HFFc6 (cell line): ENCODE results near the gene FARP1. TPM values are rescaled to one million over a fixed set of nuclear protein-coding genes. Genes with fewer than 3 reads are reported as not detected.
A peak's percentile ranks its signal among the peaks of the same experiment; 100 is the strongest.

ENCODE experiments used
- DNase-seq: peaks from one replicate; pipeline ENCODE4 v3.0.0-alpha.2; 2018
- H3K27ac Mint-ChIP-seq: 2 replicates; pipeline ENCODE4 v1.8.0; 2020; ENCODE audit warnings: mild to moderate bottlenecking, mixed read lengths
- H3K27me3 Mint-ChIP-seq: 2 replicates; pipeline ENCODE4 v1.8.0; 2021; ENCODE audit warnings: mild to moderate bottlenecking, moderate library complexity, mixed read lengths; ENCODE audit not compliant: insufficient read depth
- H3K36me3 Mint-ChIP-seq: 2 replicates; pipeline ENCODE4 v1.8.0; 2021; ENCODE audit warnings: low read depth, mixed read lengths
- H3K4me1 Mint-ChIP-seq: 2 replicates; pipeline ENCODE4 v1.8.0; 2020; ENCODE audit warnings: low read depth, mixed read lengths
- H3K4me3 Mint-ChIP-seq: 2 replicates; pipeline ENCODE4 v1.8.0; 2020; ENCODE audit warnings: mild to moderate bottlenecking, moderate library complexity, mixed read lengths
- H3K9me3 Mint-ChIP-seq: 2 replicates; pipeline ENCODE4 v1.8.0; 2020; ENCODE audit warnings: mild to moderate bottlenecking, mixed read lengths
- CTCF ChIP-seq: fragments of 200-600 bp; sonication (generic); IDR thresholded peaks from 2 replicates; pipeline ENCODE4 v1.5.0; 2021; ENCODE audit warnings: antibody characterized with exemption, mild to moderate bottlenecking
- total RNA-seq, 6 experiments: library from RNA; stranded (reverse); fragmentation: NEBNext Ultra II Directional; extraction: Animal tissue kit (Norgen Biotek cat#: 25700); gene quantifications; 2 replicates in 1 of 6; 3 replicates in 5 of 6; pipeline ENCODE4 v1.2.3, GENCODE V29; 2021

The FARP1 gene
- total RNA-seq, 6 experiments from 2014 or later, result 140 to 181 (median 150) TPM

GRCh38 chr13:98276486-98276885, 133.6 kb downstream of the FARP1 start:
- no peak for TF ChIP-seq CTCF
- H3K4me1 Mint-ChIP-seq, result peaks cover 45% of the 10 kb centered on the region
- no peak for DNase-seq
- no peak overlapping the region for H3K4me3 Mint-ChIP-seq
- H3K36me3 Mint-ChIP-seq, result no peaks in the 10 kb centered on the region; the same call in 1 of the 2 replicates
- peak overlapping the region; percentile 59 for H3K27ac Mint-ChIP-seq
- peaks cover 3% of the 10 kb centered on the region for H3K27me3 Mint-ChIP-seq
- no peaks in the 10 kb centered on the region for H3K9me3 Mint-ChIP-seq

GRCh38 chr13:98278068-98278724, 135.3 kb downstream of the FARP1 start:
- no peak for TF ChIP-seq CTCF
- Mint-ChIP-seq H3K9me3 (no peaks in the 10 kb centered on the region), H3K27ac (no peak overlapping the region), H3K4me1 (peaks cover 34% of the 10 kb centered on the region), H3K27me3 (peaks cover 3% of the 10 kb centered on the region), H3K36me3 (no peaks in the 10 kb centered on the region), H3K4me3 (no peak overlapping the region)
- no peak for DNase-seq

- no peak overlapping the region for H3K4me3 Mint-ChIP-seq
Observed at GRCh38 chr13:98279473-98280175, 136.7 kb downstream of the FARP1 start.

GRCh38 chr13:98280176-98280510, 137.2 kb downstream of the FARP1 start:
- no peak for TF ChIP-seq CTCF
- H3K9me3 Mint-ChIP-seq, result no peaks in the 10 kb centered on the region
- H3K36me3 Mint-ChIP-seq, result no peaks in the 10 kb centered on the region
- no peak overlapping the region for H3K27ac Mint-ChIP-seq
- peaks cover 18% of the 10 kb centered on the region for H3K4me1 Mint-ChIP-seq
- peaks cover 3% of the 10 kb centered on the region for H3K27me3 Mint-ChIP-seq
- H3K4me3 Mint-ChIP-seq, result no peak overlapping the region
- no peak for DNase-seq

More at GRCh38 chr13:98279473-98280175, 136.7 kb downstream of the FARP1 start:
- no peaks in the 10 kb centered on the region for H3K9me3 Mint-ChIP-seq
- peaks cover 23% of the 10 kb centered on the region for H3K4me1 Mint-ChIP-seq
- DNase-seq, result no peak
- H3K27ac Mint-ChIP-seq, result no peak overlapping the region
- peaks cover 3% of the 10 kb centered on the region for H3K27me3 Mint-ChIP-seq
- TF ChIP-seq CTCF, result no peak
- H3K36me3 Mint-ChIP-seq, result no peaks in the 10 kb centered on the region

GRCh38 chr13:98284679-98285078, 141.8 kb downstream of the FARP1 start:
- no peaks in the 10 kb centered on the region; the same call in 1 of the 2 replicates for H3K4me1 Mint-ChIP-seq
- H3K36me3 Mint-ChIP-seq, result peaks cover 3% of the 10 kb centered on the region; the same call in 1 of the 2 replicates
- H3K4me3 Mint-ChIP-seq, result no peak overlapping the region
- peaks cover 3% of the 10 kb centered on the region for H3K27me3 Mint-ChIP-seq
- H3K9me3 Mint-ChIP-seq, result no peaks in the 10 kb centered on the region
- H3K27ac Mint-ChIP-seq, result no peak overlapping the region
- TF ChIP-seq CTCF, result no peak
- no peak for DNase-seq
